Stimulated activated CD8-positive, alpha-beta memory T cell treated with anti-CD3 and anti-CD28 coated beads, Interleukin-4, amount 100 ng/mL, for 1 hour (primary cell): ENCODE measurements around the gene ITGA8.
"Not testable (repeated sequence)": the region's sequence is repeated elsewhere in the genome, so short reads cannot be mapped to it uniquely, and the experiment has no call there.

Experiments used
- DNase-seq, 2 donors: peaks; one replicate each; pipeline ENCODE4 v3.0.0-alpha.2; 2020; ENCODE audit warnings: low read depth in 2 of 2, low spot score in 1 of 2

Gene ITGA8

DNA sequence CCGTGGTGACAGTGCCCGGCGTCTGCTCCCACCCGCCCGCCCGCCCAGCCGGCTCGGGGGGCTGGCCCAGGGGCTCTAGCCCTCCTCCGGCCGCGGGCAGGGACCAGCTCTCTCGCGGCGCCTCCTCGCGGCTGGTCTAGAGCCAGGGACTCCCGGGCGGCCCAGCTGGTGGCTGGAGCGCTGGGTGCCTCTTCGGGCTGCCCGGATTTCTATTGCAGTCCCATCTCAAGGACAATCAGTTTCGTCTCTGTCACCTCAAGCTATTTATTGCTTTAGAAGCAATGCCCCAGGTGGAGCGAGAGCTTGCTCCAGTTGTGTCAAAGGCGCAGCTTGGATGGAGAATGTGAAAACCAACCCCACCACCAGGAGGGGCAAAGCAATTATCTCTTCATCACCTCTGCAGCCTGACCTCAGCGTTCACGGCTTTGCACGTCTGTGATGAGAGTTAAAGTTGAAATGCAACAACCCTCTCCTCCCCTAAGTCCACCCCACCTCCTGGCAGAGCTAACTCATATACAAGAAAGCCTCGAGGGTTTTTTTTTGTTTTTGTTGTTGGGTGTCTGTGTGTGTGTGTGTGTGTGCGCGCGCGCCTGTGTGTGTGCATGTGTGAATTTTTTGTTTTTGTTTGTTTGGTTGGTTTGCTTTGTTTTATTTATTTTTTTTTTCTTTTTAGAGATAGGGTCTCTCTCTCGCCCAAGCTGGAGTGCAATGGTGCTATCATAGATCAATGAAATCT lies at the start of gene ITGA8:
Gene ITGA8 (minus strand): TSS at position 24 of the 736 bp plus-strand sequence. CDS start 151 bp downstream, outside the sequence.
- DNase-seq, result no peak

- DNase-seq, result no peak
Measured at GRCh38 chr10:15764892-15765454, 45.3 kb upstream of the ITGA8 start.

- DNase-seq, result no peak
Measured at GRCh38 chr10:15763006-15763405, 43.3 kb upstream of the ITGA8 start.

GRCh38 chr10:15762239-15762638 lies 42.5 kb upstream of the ITGA8 start:
- DNase-seq, result not testable (repeated sequence)

DNA sequence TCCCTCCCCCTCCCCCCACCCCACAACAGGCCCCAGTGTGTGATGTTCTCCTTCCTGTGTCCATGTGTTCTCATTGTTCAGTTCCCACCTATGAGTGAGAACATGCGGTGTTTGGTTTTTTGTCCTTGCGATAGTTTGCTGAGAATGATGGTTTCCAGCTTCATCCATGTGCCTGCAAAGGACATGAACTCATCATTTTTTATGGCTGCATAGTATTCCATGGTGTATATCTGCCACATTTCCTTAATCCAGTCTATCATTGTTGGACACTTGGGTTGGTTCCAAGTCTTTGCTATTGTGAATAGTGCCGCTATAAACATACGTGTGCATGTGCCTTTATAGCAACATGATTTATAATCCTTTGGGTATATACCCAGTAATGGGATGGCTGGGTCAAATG lies 41.5 kb upstream of the ITGA8 start:
- DNase-seq, result not testable (repeated sequence)

- DNase-seq, result no peak
Measured at GRCh38 chr10:15760681-15761080, 41.0 kb upstream of the ITGA8 start.

GRCh38 chr10:15759265-15759664 lies 39.5 kb upstream of the ITGA8 start:
- DNase-seq, result no peak

DNA sequence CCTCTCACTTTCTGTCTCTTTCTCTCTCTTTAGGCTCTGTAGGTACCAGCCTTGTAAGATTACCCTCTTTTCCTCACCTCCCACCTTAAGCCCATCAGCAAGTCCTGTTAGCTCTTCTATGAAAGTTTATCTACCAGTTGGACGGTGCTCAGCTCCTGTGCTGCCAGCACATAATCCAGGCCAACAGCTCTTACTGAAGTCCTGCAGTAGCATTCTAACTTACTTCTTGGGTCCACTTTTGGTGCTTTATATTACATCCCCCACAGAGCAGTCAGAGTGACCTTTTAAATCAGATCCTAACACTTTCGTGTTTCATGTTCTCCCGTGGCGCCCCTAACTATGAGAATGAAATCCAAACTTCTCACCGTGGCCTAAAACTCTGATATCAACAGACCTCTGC lies 38.9 kb upstream of the ITGA8 start:
- no peak for DNase-seq

DNA sequence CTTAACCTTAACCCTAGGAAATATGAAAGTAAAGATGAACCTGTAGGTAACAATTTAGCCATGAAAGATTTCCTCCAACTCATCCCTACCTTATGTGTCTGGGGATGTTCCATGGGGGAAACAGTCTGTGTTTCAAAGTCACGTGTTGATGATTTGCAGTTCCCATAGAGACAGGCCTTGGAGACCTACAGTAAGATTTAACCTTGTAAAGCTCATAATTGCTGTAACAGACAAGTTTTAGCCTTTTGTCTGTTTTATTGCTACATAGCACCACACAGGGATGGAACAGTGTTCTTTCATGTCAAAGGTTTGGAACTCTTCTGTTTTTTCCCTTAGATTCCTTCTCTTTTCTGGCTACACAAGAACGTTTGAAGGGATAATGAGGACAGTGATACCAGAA lies 35.2 kb upstream of the ITGA8 start:
- no peak for DNase-seq

DNA sequence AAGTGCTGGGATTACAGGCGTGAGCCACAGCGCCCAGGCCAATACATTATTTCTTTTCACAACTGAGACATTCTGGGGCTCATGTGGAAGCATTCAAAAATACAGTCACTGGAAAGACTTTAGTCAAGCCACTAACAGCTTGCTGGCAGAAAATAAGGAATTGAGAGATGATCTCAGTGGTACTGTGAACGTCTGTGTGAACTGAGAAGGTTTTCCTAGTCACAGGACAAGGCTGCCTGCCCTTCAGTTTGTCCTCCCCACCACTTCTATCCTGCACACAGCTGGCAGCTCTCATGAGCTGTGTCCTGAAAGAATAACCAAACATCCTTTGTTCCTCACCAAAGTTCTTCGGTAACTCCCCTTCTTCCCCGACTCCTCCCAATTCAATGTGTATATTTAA lies 31.3 kb upstream of the ITGA8 start:
- DNase-seq, result no peak

GRCh38 chr10:15748126-15748525 lies 28.4 kb upstream of the ITGA8 start:
- DNase-seq, result no peak

DNA sequence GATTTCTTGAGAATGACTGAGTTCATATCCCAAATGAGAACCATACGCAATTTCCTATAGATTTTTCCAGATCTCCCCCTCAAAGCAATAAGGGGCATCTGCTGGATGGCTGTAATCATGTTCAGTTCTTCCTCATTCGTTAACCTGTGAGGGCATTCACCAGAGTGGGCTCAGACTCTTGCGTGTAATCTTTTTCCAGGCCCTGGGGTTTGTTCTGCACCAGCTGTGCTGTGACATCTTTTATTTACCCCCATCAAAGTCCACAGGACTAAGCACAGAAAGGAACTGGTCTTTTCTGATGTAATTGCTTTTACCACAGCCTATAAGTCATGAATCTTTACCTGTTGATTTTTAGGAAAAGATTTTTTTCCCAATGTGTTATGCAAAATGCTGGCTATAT lies 27.9 kb upstream of the ITGA8 start:
- DNase-seq, result no peak

- DNase-seq, result no peak
Measured at GRCh38 chr10:15745751-15746150, 26.0 kb upstream of the ITGA8 start.

DNA sequence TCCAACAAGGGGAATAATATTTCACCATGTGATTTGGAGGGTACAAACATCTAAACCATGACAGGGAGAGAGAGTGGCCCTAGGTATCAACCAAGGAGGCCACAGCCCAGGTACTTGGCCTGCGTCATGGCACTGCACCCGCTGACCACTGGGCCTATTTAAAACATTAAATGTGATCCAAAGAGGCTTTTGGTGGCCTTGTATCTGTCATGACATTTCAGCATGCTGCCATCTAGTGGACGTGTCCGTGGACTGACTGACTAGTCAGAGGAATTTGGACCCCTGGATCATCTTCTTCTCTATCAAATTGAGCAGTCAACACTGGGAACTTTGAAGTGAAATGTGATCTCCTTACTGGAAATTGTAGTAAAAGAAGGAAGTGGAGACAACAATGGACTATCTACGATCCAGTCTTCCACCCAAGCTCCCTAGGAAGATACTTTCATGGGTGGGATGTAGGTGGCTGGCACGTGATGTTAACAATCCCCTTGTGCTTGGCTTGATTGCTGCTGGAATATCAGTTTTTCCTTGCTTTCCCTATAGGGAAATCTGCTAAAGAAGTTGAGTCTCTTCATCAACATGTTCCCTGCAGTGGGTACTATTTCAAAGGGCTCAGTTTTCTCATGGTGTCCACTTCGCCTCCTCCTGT lies 24.6 kb upstream of the ITGA8 start:
- DNase-seq, result no peak

DNA sequence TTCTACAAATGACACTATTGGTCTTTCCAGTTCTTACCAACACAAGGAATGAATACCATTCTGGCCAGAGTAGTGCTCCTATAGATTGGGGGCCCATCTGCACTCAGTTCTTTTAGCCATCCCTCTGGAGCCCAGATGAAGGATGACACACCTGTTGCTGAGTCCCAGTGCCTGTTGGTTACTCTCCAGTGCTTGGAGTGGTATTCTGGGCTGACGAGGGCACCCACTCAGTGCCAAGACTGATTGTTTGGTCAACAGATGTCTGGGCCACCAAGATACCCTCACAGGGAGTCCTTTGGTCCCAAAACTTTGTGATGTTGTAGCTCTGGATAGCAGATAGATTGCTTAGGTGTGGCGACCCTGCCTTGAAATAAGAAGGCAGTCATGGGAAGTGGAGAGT lies 23.7 kb upstream of the ITGA8 start:
- DNase-seq, result no peak

GRCh38 chr10:15742836-15743235 lies 23.1 kb upstream of the ITGA8 start:
- DNase-seq, result no peak

DNA sequence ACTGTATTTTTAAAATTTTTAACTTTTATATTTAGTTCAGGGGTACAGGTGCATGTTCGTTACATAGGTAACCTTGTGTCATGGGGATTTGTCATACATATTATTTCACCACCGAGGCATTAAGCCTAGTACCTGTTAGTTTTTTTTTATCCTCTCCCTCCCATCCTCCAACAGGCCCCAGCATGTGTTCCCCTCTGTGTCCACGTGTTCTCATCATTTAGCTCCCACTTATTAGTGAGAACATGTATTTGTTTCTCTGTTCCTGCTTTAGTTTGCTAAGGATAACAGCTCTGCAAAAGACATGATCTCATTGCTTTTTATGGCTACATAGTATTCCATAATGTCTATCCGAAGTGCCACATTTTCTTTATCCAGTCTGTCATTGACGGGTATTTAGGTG lies 22.4 kb upstream of the ITGA8 start:
- DNase-seq, result no peak

DNA sequence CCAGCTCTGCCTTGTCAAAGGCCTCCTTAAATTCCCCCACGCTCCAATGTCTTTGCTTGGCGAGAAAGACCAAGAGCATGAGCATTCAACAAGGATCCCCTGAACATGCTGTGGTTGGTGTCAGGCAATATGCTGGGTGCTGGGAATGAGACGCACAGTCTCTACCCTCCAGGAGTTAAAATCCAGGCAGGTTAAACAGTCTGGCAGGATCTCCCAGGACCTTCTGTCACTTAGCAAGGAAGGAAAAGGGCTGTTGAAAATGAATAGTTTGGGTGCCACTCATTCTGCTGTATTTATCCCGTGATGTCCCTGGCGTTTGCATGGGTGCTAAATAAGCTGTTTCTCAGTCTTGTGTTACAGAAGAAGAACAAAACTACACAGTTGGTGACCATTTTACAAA lies 21.9 kb upstream of the ITGA8 start:
- no peak for DNase-seq

GRCh38 chr10:15740261-15740660 lies 20.5 kb upstream of the ITGA8 start:
- no peak for DNase-seq

DNA sequence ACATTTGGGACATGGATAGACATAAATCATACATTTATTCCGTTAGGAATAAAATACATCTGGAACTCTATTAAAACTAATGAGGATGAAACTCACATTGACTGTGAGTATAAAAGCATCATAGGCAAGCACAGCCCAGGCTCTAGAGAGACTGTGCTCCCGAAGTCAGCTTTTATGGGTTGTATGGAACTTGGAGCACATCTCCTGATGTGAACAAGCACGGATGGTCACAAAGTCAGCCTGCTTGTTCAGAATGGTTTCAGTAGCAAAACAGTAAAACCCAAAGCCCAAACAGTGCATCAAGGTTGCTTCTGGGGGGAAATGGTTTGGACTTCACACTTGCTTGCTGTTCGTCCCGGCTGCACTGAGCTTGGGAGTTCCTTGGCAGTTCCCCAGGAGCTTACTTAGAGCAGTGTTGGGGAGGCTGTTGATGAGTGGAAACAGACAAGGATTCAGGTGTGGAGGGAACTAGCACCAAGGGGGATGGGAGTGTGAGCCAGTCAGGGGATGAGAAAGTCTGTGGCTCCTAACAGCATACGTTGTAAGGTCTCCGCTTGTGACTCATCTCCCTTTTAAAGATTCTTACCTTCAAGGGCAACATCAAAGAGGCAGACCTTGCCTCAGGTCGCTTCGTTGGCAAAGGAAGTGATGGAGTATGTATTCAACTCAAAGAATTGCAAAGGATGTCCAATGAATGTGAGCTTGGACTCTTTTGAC lies 19.7 kb upstream of the ITGA8 start:
- no peak for DNase-seq

- DNase-seq, result no peak
Measured at GRCh38 chr10:15738270-15738925, 18.7 kb upstream of the ITGA8 start.
